HG02642 (cell line): Measurements from ENCODE around the gene SNORC.

Experiments
- ATAC-seq: cut with Tn5 transposase; IDR thresholded peaks from one replicate; pipeline ENCODE4 v1.9.1; 2021; ENCODE audit warnings: mild to moderate bottlenecking; ENCODE audit not compliant: unreplicated experiment, poor library complexity

Gene SNORC

GRCh38 chr2:232920055-232920454 is 50.0 kb downstream of the SNORC start:
- no peak for ATAC-seq

DNA sequence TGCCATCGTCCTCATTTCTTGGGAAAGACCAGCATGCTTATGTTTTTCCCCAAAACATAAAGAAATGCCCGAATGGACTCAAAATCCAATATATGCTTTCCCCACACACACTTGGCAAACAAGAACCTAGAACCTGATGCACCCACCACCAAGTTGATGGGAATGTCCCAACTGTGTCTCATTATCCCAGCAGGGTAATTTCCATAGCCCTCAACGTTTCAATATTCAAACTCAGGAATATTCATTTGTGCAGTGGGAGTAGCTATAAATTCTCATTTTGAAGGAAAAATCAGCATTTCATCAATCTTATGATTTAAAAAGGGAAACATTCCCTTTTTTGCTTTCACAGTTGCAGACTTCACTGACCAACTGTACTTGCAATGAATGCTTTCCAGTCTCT is 50.7 kb downstream of the SNORC start:
- no peak for ATAC-seq

DNA sequence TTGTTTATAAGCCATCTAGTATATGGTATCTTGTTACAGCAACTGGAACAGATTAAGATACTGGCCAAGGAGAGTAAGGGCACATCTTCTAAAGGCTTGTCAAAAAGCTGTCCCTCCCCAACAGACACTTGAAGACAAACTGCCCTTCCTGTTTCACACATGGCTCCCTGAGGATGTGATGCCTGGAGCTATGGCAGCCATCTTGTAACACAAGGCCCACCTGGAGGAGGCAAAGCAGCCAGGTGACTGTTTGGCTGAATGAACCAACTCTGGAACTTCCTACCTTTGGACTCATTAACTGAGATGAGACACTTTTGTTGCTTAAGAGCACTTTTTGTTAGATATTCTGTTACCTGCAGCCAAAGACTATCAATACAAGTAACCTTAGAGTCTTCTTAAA is 54.4 kb downstream of the SNORC start:
- no peak for ATAC-seq

GRCh38 chr2:232925153-232925820 is 55.2 kb downstream of the SNORC start:
- no peak for ATAC-seq

DNA sequence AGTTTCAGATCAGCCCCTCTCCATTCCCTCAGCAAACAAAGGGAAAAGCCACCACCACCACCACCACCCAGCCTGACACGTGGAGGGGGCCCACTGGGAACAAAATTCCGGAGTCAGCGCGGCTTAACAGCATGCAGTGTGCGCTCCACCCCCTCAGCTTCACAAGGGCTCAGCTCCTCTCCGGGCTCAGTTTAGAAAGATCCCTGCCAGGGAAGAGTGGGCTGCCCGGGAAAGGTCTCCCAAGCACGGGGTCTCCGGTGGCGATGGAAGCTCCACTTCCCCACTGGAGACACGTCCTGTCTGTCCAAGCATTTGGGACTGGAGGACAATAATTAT is 55.7 kb downstream of the SNORC start:
- ATAC-seq = no peak

GRCh38 chr2:232926431-232926939 is 56.4 kb downstream of the SNORC start:
- no peak for ATAC-seq

- no peak for ATAC-seq
These were observed 57.1 kb downstream of the SNORC start for GRCh38 chr2:232927032-232927792.

DNA sequence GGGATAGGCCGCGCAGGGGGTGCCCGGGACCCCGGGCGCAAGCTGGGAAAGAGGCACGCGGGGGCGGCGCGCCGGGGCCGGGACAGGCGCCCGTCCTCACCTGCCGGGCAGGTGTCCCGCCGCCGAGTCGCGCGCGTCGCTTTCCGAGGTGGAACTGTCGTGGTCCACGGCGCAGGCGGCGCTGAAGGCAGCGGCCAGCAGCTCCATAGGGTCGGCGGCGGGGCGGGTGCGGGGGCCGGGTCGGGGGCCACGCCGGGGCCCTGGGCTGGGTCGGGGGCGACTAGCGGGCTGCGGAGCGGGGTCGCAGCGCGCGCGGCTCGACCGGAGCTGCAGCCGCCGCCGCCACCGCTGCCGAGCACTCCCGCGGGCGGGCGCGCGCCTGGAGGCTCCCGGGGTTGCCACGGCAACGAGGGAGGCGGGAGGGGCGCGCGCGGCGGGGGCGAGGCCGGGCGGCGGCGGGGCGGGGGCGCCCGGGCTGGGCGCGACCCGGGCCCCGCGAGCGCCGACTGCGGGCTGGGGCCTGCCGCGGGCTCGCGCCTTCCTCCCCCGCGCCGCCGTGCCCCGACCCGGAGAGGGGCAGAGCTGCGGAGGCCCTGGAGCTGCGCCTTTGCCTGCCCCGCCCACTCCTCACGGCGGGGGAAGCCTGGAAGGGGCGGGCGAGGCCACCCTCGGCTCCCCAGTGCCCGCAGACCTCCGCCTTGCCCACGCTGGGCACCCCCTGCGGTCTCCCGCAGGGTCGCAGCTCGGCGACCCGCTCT is 57.9 kb downstream of the SNORC start:
- ATAC-seq = no peak
